ENCODE results near the gene CATSPERB.
A peak's percentile ranks its signal among the peaks of the same experiment; 100 is the strongest.

The CATSPERB gene

DNA sequence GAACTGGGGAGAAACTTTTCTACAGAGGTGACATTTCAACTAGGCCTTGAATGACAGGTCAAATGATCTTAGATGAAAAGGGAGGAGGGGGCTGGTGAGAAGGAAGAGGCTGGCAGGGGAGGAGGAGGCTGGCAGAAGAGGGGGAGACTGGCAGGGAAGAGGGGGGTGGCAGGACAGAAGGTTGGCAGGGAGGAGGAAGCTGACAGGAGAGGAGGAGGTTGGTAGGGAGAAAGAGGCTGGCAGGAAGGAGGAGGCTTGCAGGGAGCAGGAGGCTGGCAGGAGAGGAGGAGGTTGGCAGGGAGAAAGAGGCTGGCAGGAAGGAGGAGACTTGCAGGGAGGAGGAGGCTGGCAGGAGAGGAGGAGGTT lies 158.4 kb downstream of the CATSPERB start:
- Histone ChIP-seq H3K18ac (ENCODE audit: low read length) (no peak overlapping the region), H4K8ac (ENCODE audit: low read depth, low read length) (no peak overlapping the region), H2AFZ (ENCODE audit: low read length) (no peak overlapping the region), H3K4me1 (ENCODE audit: control insufficient read depth in 2 of 2, insufficient read depth in 1 of 2, low read depth in 1 of 2, low read length in 2 of 2) (peaks cover 0 to 4% of the 10 kb centered on the region in 2 donors), H3K27me3 (ENCODE audit: control insufficient read depth in 3 of 3, insufficient read depth in 3 of 3, low read depth in 1 of 3, low read length in 3 of 3) (peaks cover 13 to 44% (median 30%) of the 10 kb centered on the region in 3 experiments), H2BK15ac (ENCODE audit: low read length) (no peak overlapping the region), H3K36me3 (replicated peaks in 1 of 2; ENCODE audit: control insufficient read depth in 2 of 2, insufficient read depth in 2 of 2, low read length in 2 of 2) (peaks cover 0 to 2% of the 10 kb centered on the region in 2 donors), H3K27ac (replicated peaks; ENCODE audit: low read length) (no peak overlapping the region), H2AK5ac (ENCODE audit: low read depth, low read length) (no peak overlapping the region), H3K14ac (ENCODE audit: low read length) (no peak overlapping the region), H3K4ac (ENCODE audit: low read length) (no peak overlapping the region), H2BK5ac (ENCODE audit: low read length) (no peak overlapping the region), H3K79me1 (ENCODE audit: low read depth, low read length) (peaks cover 2% of the 10 kb centered on the region), H4K91ac (ENCODE audit: low read depth, low read length, poor library complexity) (no peak overlapping the region), H2BK12ac (ENCODE audit: low read length) (no peak overlapping the region), H2BK120ac (ENCODE audit: low read depth, low read length) (no peak overlapping the region), H3K4me2 (ENCODE audit: insufficient read depth, low read length, poor library complexity, severe bottlenecking) (peak overlapping the region; percentile 77), H3K23ac (ENCODE audit: low read depth, low read length, poor library complexity) (no peak overlapping the region), H3K9ac (ENCODE audit: low read depth, low read length, poor library complexity) (no peak overlapping the region), H3K9me3 (replicated peaks in 1 of 2; ENCODE audit: control insufficient read depth in 2 of 2, insufficient read depth in 1 of 2, low read depth in 1 of 2, low read length in 2 of 2) (peaks cover 0 to 6% of the 10 kb centered on the region in 2 donors), H3K4me3 (ENCODE audit: low read length in 2 of 2) (no peak overlapping the region)
- DNase-seq (ENCODE audit: low spot score) = no peak

DNA sequence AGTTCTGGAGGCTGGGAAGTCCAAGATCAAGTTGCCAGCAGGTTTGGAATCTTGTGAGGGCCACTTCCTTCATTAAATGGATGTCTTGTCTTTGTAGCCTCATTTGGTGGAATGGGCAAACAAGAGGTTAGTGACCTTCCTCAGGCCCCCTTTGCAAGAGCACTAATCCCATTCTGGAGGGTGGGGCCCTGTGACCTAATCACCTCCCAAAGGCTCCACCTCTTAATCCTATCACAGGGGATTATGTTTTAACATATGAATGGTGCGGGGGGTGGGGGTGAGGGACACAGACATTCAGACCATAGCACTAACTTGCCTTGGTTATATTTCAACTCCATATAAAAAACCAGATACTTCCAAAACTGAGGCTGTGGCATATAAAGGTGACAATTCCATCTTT lies 161.9 kb downstream of the CATSPERB start:
- H3K27me3 ChIP-seq (ENCODE audit: control insufficient read depth in 3 of 3, insufficient read depth in 3 of 3, low read depth in 1 of 3, low read length in 3 of 3) = peaks cover 13 to 27% (median 24%) of the 10 kb centered on the region in 3 experiments
- peaks cover 0 to 2% of the 10 kb centered on the region in 2 donors for H3K9me3 ChIP-seq (replicated peaks in 1 of 2; ENCODE audit: control insufficient read depth in 2 of 2, insufficient read depth in 1 of 2, low read depth in 1 of 2, low read length in 2 of 2)
- no peak overlapping the region for H2BK15ac ChIP-seq (ENCODE audit: low read length)
- WGBS, 2 donors (ENCODE audit: extremely low coverage in 2 of 2, insufficient read length in 2 of 2, insufficient replicate concordance in 1 of 2) = no CpG with 5 or more reads among the region's 1 CpG
- H3K4ac ChIP-seq (ENCODE audit: low read length) = no peak overlapping the region
- DNase-seq (ENCODE audit: low spot score) = peak; percentile 57
- no peak overlapping the region for H2AK5ac ChIP-seq (ENCODE audit: low read depth, low read length)
- H3K14ac ChIP-seq (ENCODE audit: low read length) = no peak overlapping the region
- H3K18ac ChIP-seq (ENCODE audit: low read length) = no peak overlapping the region
- no peak overlapping the region for H3K4me3 ChIP-seq (ENCODE audit: low read length in 2 of 2)
- no peak overlapping the region for H2BK120ac ChIP-seq (ENCODE audit: low read depth, low read length)
- H3K4me1 ChIP-seq (ENCODE audit: control insufficient read depth in 2 of 2, insufficient read depth in 1 of 2, low read depth in 1 of 2, low read length in 2 of 2) = peaks cover 0 to 4% of the 10 kb centered on the region in 2 donors
- H2BK5ac ChIP-seq (ENCODE audit: low read length) = no peak overlapping the region
- no peak overlapping the region for H4K91ac ChIP-seq (ENCODE audit: low read depth, low read length, poor library complexity)
- no peak overlapping the region for H4K8ac ChIP-seq (ENCODE audit: low read depth, low read length)
- H3K9ac ChIP-seq (ENCODE audit: low read depth, low read length, poor library complexity) = no peak overlapping the region
- peaks cover 0 to 2% of the 10 kb centered on the region in 2 donors for H3K36me3 ChIP-seq (replicated peaks in 1 of 2; ENCODE audit: control insufficient read depth in 2 of 2, insufficient read depth in 2 of 2, low read length in 2 of 2)
- no peak overlapping the region for H2AFZ ChIP-seq (ENCODE audit: low read length)
- no peak overlapping the region for H2BK12ac ChIP-seq (ENCODE audit: low read length)
- H3K79me1 ChIP-seq (ENCODE audit: low read depth, low read length) = peaks cover 2% of the 10 kb centered on the region
- no peak overlapping the region for H3K4me2 ChIP-seq (ENCODE audit: insufficient read depth, low read length, poor library complexity, severe bottlenecking)
- no peak overlapping the region for H3K23ac ChIP-seq (ENCODE audit: low read depth, low read length, poor library complexity)
- H3K27ac ChIP-seq (replicated peaks; ENCODE audit: low read length) = no peak overlapping the region

DNA sequence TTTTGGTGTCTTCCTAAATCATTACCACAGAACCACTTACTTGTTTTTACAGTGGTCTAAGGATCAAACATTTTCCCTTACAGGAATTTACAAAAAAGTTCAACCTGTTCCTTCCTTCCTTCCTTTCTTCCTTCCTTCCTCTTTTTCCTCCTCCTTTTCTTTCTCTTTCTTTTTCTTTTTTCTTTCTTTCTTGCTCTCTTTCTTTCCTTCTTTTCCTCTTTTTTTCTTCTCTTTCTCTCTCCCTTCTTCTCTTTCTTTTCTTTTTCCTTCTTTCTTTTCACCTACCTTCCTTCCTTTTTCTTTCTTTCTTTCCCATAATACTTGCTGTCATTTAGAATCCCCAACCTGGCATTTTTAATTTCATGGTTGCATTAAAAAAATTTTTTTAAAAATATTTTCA lies 162.6 kb downstream of the CATSPERB start:
- Histone ChIP-seq H2BK12ac (ENCODE audit: low read length) (no peak overlapping the region), H3K4ac (ENCODE audit: low read length) (no peak overlapping the region), H2BK15ac (ENCODE audit: low read length) (no peak overlapping the region), H3K36me3 (replicated peaks in 1 of 2; ENCODE audit: control insufficient read depth in 2 of 2, insufficient read depth in 2 of 2, low read length in 2 of 2) (no peaks in the 10 kb centered on the region), H3K4me1 (ENCODE audit: control insufficient read depth in 2 of 2, insufficient read depth in 1 of 2, low read depth in 1 of 2, low read length in 2 of 2) (peaks cover 0 to under 1% of the 10 kb centered on the region in 2 donors), H2AFZ (ENCODE audit: low read length) (no peak overlapping the region), H2AK5ac (ENCODE audit: low read depth, low read length) (no peak overlapping the region), H4K8ac (ENCODE audit: low read depth, low read length) (no peak overlapping the region), H3K4me3 (ENCODE audit: low read length in 2 of 2) (no peak overlapping the region), H3K4me2 (ENCODE audit: insufficient read depth, low read length, poor library complexity, severe bottlenecking) (no peak overlapping the region), H3K27me3 (ENCODE audit: control insufficient read depth in 3 of 3, insufficient read depth in 3 of 3, low read depth in 1 of 3, low read length in 3 of 3) (peaks cover 9 to 20% (median 17%) of the 10 kb centered on the region in 3 experiments), H2BK120ac (ENCODE audit: low read depth, low read length) (no peak overlapping the region), H3K9me3 (replicated peaks in 1 of 2; ENCODE audit: control insufficient read depth in 2 of 2, insufficient read depth in 1 of 2, low read depth in 1 of 2, low read length in 2 of 2) (peaks cover 0 to 2% of the 10 kb centered on the region in 2 donors), H3K9ac (ENCODE audit: low read depth, low read length, poor library complexity) (no peak overlapping the region), H3K14ac (ENCODE audit: low read length) (no peak overlapping the region), H4K91ac (ENCODE audit: low read depth, low read length, poor library complexity) (no peak overlapping the region), H3K23ac (ENCODE audit: low read depth, low read length, poor library complexity) (no peak overlapping the region), H2BK5ac (ENCODE audit: low read length) (no peak overlapping the region), H3K79me1 (ENCODE audit: low read depth, low read length) (peaks cover 2% of the 10 kb centered on the region), H3K27ac (replicated peaks; ENCODE audit: low read length) (no peak overlapping the region), H3K18ac (ENCODE audit: low read length) (no peak overlapping the region)
- DNase-seq (ENCODE audit: low spot score) = no peak

DNA sequence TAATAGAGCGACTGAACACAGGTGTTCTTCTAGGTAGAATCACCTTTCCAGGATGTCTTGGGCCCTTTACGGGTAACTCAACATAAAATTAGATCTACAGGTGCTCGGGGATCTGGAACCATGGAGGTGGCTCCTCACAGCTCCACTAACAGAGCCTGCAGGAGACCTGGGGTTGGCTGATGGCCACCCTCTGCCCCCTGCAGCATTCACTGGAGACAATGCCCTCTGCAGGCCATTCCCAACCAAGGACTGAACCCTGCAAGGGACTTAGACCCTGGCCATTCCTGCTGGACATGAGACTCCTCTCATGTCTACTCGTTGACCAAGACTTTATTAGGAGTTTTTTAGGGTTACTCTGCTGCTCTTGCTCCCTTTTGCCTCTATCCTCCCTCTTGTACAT lies 163.3 kb downstream of the CATSPERB start:
- Histone ChIP-seq H2BK12ac (ENCODE audit: low read length) (no peak overlapping the region), H3K4me3 (ENCODE audit: low read length in 2 of 2) (no peak overlapping the region), H4K8ac (ENCODE audit: low read depth, low read length) (no peak overlapping the region), H3K27me3 (ENCODE audit: control insufficient read depth in 3 of 3, insufficient read depth in 3 of 3, low read depth in 1 of 3, low read length in 3 of 3) (peaks cover 4 to 13% (median 11%) of the 10 kb centered on the region in 3 experiments), H2AFZ (ENCODE audit: low read length) (no peak overlapping the region), H3K27ac (replicated peaks; ENCODE audit: low read length) (no peak overlapping the region), H3K4ac (ENCODE audit: low read length) (no peak overlapping the region), H3K14ac (ENCODE audit: low read length) (no peak overlapping the region), H2BK15ac (ENCODE audit: low read length) (no peak overlapping the region), H3K23ac (ENCODE audit: low read depth, low read length, poor library complexity) (no peak overlapping the region), H3K4me1 (ENCODE audit: control insufficient read depth in 2 of 2, insufficient read depth in 1 of 2, low read depth in 1 of 2, low read length in 2 of 2) (no peaks in the 10 kb centered on the region), H2BK5ac (ENCODE audit: low read length) (no peak overlapping the region), H3K9me3 (replicated peaks in 1 of 2; ENCODE audit: control insufficient read depth in 2 of 2, insufficient read depth in 1 of 2, low read depth in 1 of 2, low read length in 2 of 2) (peaks cover 0 to 2% of the 10 kb centered on the region in 2 donors), H3K79me1 (ENCODE audit: low read depth, low read length) (peaks cover 1% of the 10 kb centered on the region), H4K91ac (ENCODE audit: low read depth, low read length, poor library complexity) (no peak overlapping the region), H3K9ac (ENCODE audit: low read depth, low read length, poor library complexity) (no peak overlapping the region), H2AK5ac (ENCODE audit: low read depth, low read length) (no peak overlapping the region), H2BK120ac (ENCODE audit: low read depth, low read length) (no peak overlapping the region), H3K18ac (ENCODE audit: low read length) (no peak overlapping the region), H3K36me3 (replicated peaks in 1 of 2; ENCODE audit: control insufficient read depth in 2 of 2, insufficient read depth in 2 of 2, low read length in 2 of 2) (no peaks in the 10 kb centered on the region), H3K4me2 (ENCODE audit: insufficient read depth, low read length, poor library complexity, severe bottlenecking) (no peak overlapping the region)
- DNase-seq (ENCODE audit: low spot score) = no peak
- WGBS, 2 donors (ENCODE audit: extremely low coverage in 2 of 2, insufficient read length in 2 of 2, insufficient replicate concordance in 1 of 2) = no CpG with 5 or more reads among the region's 4 CpGs
